ENCODE data around the gene TBC1D2B.
"Not testable (repeated sequence)": the region's sequence is repeated elsewhere in the genome, so short reads cannot be mapped to it uniquely, and the experiment has no call there.

Gene TBC1D2B

GRCh38 chr15:77975332-77976094, 102.0 kb downstream of the TBC1D2B start:
- DNase-seq (ENCODE audit: low spot score): no peak

- no peak for DNase-seq (ENCODE audit: low spot score)
Observed at GRCh38 chr15:77974416-77975331, 102.8 kb downstream of the TBC1D2B start.

- no peak for DNase-seq (ENCODE audit: low spot score)
Observed at GRCh38 chr15:77974098-77974414, 103.5 kb downstream of the TBC1D2B start.

GRCh38 chr15:77973273-77974097, 104.0 kb downstream of the TBC1D2B start:
- not testable (repeated sequence) for DNase-seq (ENCODE audit: low spot score)

GRCh38 chr15:77972706-77973105, 104.8 kb downstream of the TBC1D2B start:
- DNase-seq (ENCODE audit: low spot score): not testable (repeated sequence)

- not testable (repeated sequence) for DNase-seq (ENCODE audit: low spot score)
Observed at GRCh38 chr15:77971875-77972274, 105.6 kb downstream of the TBC1D2B start.

GRCh38 chr15:77970813-77971360, 106.6 kb downstream of the TBC1D2B start:
- not testable (repeated sequence) for DNase-seq (ENCODE audit: low spot score)

GRCh38 chr15:77969055-77969454, 108.5 kb downstream of the TBC1D2B start:
- DNase-seq (ENCODE audit: low spot score): no peak

- DNase-seq (ENCODE audit: low spot score): no peak
Observed at GRCh38 chr15:77967798-77968197, 109.7 kb downstream of the TBC1D2B start.

GRCh38 chr15:77967235-77967615, 110.3 kb downstream of the TBC1D2B start:
- not testable (repeated sequence) for DNase-seq (ENCODE audit: low spot score)

- peak; percentile 60 for DNase-seq (ENCODE audit: low spot score)
Observed at GRCh38 chr15:77966540-77967234, 110.8 kb downstream of the TBC1D2B start.

- no peak for DNase-seq (ENCODE audit: low spot score)
Observed at GRCh38 chr15:77964193-77964592, 113.3 kb downstream of the TBC1D2B start.

GRCh38 chr15:77959432-77959879, 118.1 kb downstream of the TBC1D2B start:
- DNase-seq (ENCODE audit: low spot score): peak; percentile 76

GRCh38 chr15:77958716-77959431, 118.6 kb downstream of the TBC1D2B start:
- DNase-seq (ENCODE audit: low spot score): not testable (repeated sequence)

- not testable (repeated sequence) for DNase-seq (ENCODE audit: low spot score)
Observed at GRCh38 chr15:77958021-77958420, 119.5 kb downstream of the TBC1D2B start.

- DNase-seq (ENCODE audit: low spot score): peak; percentile 58
Observed at GRCh38 chr15:77953926-77954325, 123.6 kb downstream of the TBC1D2B start.

- DNase-seq (ENCODE audit: low spot score): not testable (repeated sequence)
Observed at GRCh38 chr15:77952928-77953446, 124.5 kb downstream of the TBC1D2B start.

- DNase-seq (ENCODE audit: low spot score): not testable (repeated sequence)
Observed at GRCh38 chr15:77951105-77951786, 126.3 kb downstream of the TBC1D2B start.

GRCh38 chr15:77950470-77950869, 127.0 kb downstream of the TBC1D2B start:
- not testable (repeated sequence) for DNase-seq (ENCODE audit: low spot score)

GRCh38 chr15:77945566-77945965, 131.9 kb downstream of the TBC1D2B start:
- DNase-seq (ENCODE audit: low spot score): no peak
